Measurements from ENCODE around the gene STK40.
A peak's percentile ranks its signal among the peaks of the same experiment; 100 is the strongest.

STK40 gene

GRCh38 chr1:36320767-36321118, 65.0 kb downstream of the STK40 start:
- Histone ChIP-seq H3K4me3 (ENCODE audit: severe bottlenecking) (no peak overlapping the region), H3K27me3 (ENCODE audit: insufficient read depth, poor library complexity, severe bottlenecking) (no peaks in the 10 kb centered on the region), H3K27ac (ENCODE audit: poor library complexity, severe bottlenecking) (no peak overlapping the region), H3K36me3 (ENCODE audit: low read depth) (no peaks in the 10 kb centered on the region), H3K4me1 (ENCODE audit: insufficient read depth, poor library complexity, severe bottlenecking) (no peaks in the 10 kb centered on the region), H3K9me3 (ENCODE audit: severe bottlenecking) (no peaks in the 10 kb centered on the region)
- TF ChIP-seq, protein P1, sequence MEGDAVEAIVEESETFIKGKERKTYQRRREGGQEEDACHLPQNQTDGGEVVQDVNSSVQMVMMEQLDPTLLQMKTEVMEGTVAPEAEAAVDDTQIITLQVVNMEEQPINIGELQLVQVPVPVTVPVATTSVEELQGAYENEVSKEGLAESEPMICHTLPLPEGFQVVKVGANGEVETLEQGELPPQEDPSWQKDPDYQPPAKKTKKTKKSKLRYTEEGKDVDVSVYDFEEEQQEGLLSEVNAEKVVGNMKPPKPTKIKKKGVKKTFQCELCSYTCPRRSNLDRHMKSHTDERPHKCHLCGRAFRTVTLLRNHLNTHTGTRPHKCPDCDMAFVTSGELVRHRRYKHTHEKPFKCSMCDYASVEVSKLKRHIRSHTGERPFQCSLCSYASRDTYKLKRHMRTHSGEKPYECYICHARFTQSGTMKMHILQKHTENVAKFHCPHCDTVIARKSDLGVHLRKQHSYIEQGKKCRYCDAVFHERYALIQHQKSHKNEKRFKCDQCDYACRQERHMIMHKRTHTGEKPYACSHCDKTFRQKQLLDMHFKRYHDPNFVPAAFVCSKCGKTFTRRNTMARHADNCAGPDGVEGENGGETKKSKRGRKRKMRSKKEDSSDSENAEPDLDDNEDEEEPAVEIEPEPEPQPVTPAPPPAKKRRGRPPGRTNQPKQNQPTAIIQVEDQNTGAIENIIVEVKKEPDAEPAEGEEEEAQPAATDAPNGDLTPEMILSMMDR (IDR thresholded peaks at IDR 0.05; ENCODE audit: poor library complexity, severe bottlenecking): no peak
- no peak for ATAC-seq (ENCODE audit: low read depth)
- DNase-seq (ENCODE audit: low spot score): no peak

- DNase-seq (ENCODE audit: low spot score): no peak
These were observed 65.4 kb downstream of the STK40 start for GRCh38 chr1:36320291-36320761.

GRCh38 chr1:36309397-36309796, 76.3 kb downstream of the STK40 start:
- no peak for ATAC-seq (ENCODE audit: low read depth)
- TF ChIP-seq, protein P1 (IDR thresholded peaks at IDR 0.05; ENCODE audit: poor library complexity, severe bottlenecking): no peak
- Histone ChIP-seq H3K4me3 (ENCODE audit: severe bottlenecking) (no peak overlapping the region), H3K9me3 (ENCODE audit: severe bottlenecking) (no peaks in the 10 kb centered on the region), H3K36me3 (ENCODE audit: low read depth) (peaks cover 52% of the 10 kb centered on the region), H3K27ac (ENCODE audit: poor library complexity, severe bottlenecking) (no peak overlapping the region), H3K4me1 (ENCODE audit: insufficient read depth, poor library complexity, severe bottlenecking) (peaks cover 8% of the 10 kb centered on the region), H3K27me3 (ENCODE audit: insufficient read depth, poor library complexity, severe bottlenecking) (no peaks in the 10 kb centered on the region)
- no peak for DNase-seq (ENCODE audit: low spot score)

More at GRCh38 chr1:36320291-36320761, 65.4 kb downstream of the STK40 start:
- Histone ChIP-seq H3K4me3 (ENCODE audit: severe bottlenecking) (no peak overlapping the region), H3K27ac (ENCODE audit: poor library complexity, severe bottlenecking) (no peak overlapping the region), H3K36me3 (ENCODE audit: low read depth) (no peaks in the 10 kb centered on the region), H3K4me1 (ENCODE audit: insufficient read depth, poor library complexity, severe bottlenecking) (no peaks in the 10 kb centered on the region), H3K27me3 (ENCODE audit: insufficient read depth, poor library complexity, severe bottlenecking) (no peaks in the 10 kb centered on the region), H3K9me3 (ENCODE audit: severe bottlenecking) (no peaks in the 10 kb centered on the region)
- TF ChIP-seq, protein P1 (IDR thresholded peaks at IDR 0.05; ENCODE audit: poor library complexity, severe bottlenecking): no peak
- no peak for ATAC-seq (ENCODE audit: low read depth)

- Histone ChIP-seq H3K27me3 (ENCODE audit: insufficient read depth, poor library complexity, severe bottlenecking) (no peaks in the 10 kb centered on the region), H3K9me3 (ENCODE audit: severe bottlenecking) (no peaks in the 10 kb centered on the region), H3K4me1 (ENCODE audit: insufficient read depth, poor library complexity, severe bottlenecking) (peaks cover 8% of the 10 kb centered on the region), H3K4me3 (ENCODE audit: severe bottlenecking) (peak overlapping the region; percentile 58), H3K36me3 (ENCODE audit: low read depth) (peaks cover 57% of the 10 kb centered on the region), H3K27ac (ENCODE audit: poor library complexity, severe bottlenecking) (peak overlapping the region; percentile 87)
- DNase-seq (ENCODE audit: low spot score) (no peak), ATAC-seq (ENCODE audit: low read depth) (no peak)
- TF ChIP-seq, protein P1 (IDR thresholded peaks at IDR 0.05; ENCODE audit: poor library complexity, severe bottlenecking): no peak
These were observed 78.0 kb downstream of the STK40 start for GRCh38 chr1:36307601-36308330.

GRCh38 chr1:36306902-36307456, 78.7 kb downstream of the STK40 start:
- Histone ChIP-seq H3K4me3 (ENCODE audit: severe bottlenecking) (peak overlapping the region; percentile 58), H3K4me1 (ENCODE audit: insufficient read depth, poor library complexity, severe bottlenecking) (peaks cover 8% of the 10 kb centered on the region), H3K27ac (ENCODE audit: poor library complexity, severe bottlenecking) (peak overlapping the region; percentile 87), H3K36me3 (ENCODE audit: low read depth) (peaks cover 62% of the 10 kb centered on the region), H3K9me3 (ENCODE audit: severe bottlenecking) (no peaks in the 10 kb centered on the region), H3K27me3 (ENCODE audit: insufficient read depth, poor library complexity, severe bottlenecking) (no peaks in the 10 kb centered on the region)
- DNase-seq (ENCODE audit: low spot score) (peak; percentile 91), ATAC-seq (ENCODE audit: low read depth) (peak; percentile 90)
- TF ChIP-seq, protein P1 (IDR thresholded peaks at IDR 0.05; ENCODE audit: poor library complexity, severe bottlenecking): no peak
